CD4-positive, alpha-beta T cell treated with Interleukin-6 at 100 ng/mL for 8 hours (primary cell): Measurements from ENCODE around the gene CCDC190.
"Not testable (repeated sequence)": the region's sequence is repeated elsewhere in the genome, so short reads cannot be mapped to it uniquely, and the experiment has no call there.

Source experiments
- DNase-seq: peaks from one replicate; pipeline ENCODE4 v3.0.0-alpha.2; 2020; ENCODE audit warnings: mixed read lengths, low spot score

The CCDC190 gene

DNA sequence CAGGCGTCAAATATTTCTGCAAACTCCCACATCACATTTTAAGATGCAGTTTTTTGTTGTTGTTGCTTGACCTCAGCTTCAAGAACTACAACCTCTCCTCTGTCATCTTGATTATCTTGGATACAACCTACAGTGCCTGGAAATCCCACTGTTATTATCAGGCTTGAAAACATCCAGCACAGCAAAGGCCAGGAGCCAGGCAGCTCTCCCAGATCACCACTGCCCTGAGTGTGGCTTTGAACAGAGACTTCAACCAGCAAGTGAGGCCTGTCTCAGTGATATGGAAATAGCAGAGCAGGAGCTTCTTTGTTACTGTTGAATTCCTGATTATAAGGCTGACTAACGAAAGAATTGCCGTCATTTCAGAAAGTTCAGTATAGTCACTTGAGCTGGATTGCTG lies 28.5 kb downstream of the CCDC190 start:
- no peak for DNase-seq

DNA sequence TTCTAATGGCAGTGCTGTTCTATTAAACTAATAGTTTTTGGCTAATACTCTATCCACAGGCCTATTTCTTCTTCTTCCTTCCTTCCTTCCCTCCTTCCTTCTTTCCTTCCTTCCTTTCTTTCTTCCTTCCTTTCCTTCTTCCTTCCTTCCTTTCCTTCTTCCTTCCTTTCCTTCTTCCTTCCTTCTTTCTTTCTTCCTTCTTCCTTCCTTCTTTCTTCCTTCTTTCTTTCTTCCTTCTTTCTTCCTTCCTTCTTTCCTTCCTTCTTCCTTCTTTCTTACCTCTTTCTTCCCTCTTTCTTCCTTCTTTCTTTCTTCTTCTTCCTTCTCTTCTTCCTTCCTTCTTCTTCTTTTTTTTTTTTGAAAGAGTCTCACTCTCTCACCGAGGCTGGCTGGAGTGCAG lies 31.7 kb downstream of the CCDC190 start:
- no peak for DNase-seq

DNA sequence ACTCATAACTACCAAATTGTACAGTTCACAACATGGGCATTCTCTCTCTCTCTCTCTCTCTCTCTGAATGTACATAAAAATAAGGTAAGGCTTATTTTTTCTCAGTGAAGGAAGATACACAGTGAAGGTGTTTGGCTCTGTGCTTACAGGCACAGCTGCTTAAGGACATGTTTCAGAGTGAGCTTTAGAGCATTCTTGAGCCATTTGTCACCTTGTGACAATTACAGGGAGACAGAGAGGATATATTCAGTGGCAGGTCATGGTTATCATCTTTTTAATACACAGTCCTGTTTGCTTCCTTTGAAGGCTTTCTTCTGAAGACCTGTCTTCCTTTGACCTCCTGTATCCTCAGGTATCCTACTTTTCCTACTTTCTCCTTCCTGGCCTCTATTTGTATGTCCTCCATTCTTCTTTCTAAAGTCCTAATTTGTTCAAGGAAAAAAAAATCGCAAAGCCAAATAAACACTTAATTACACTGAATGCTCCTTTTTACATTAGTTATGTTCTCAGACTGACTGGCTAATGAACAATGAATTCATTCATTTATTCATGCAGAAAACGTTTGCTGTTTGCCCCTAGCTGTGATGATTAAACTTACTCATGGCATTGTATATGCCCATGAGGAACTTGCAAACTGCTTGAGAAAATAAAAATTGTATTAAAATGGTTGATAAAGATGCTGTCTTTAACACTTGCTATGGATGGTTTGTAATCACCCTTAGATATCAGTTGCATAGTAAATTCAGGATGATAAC lies 37.0 kb downstream of the CCDC190 start:
- no peak for DNase-seq

DNA sequence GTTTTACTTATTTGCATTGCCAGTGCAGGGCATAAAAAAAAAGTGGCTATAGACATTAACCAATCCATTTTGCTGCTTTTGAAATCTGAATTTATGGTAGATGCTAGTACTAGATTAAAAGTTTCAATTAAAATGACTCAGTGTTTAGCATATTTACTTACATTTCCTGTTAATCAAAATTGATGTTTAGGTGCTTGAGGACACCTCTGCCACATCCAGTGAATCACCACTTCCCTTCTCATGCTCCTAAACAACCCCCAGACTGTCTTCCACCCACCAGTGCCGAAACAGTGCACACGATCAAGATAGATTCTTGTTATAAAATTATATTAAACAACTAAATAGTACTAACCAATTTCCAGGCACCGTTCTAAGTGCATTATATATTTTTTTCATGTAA lies 37.7 kb downstream of the CCDC190 start:
- peak; percentile 38 for DNase-seq

DNA sequence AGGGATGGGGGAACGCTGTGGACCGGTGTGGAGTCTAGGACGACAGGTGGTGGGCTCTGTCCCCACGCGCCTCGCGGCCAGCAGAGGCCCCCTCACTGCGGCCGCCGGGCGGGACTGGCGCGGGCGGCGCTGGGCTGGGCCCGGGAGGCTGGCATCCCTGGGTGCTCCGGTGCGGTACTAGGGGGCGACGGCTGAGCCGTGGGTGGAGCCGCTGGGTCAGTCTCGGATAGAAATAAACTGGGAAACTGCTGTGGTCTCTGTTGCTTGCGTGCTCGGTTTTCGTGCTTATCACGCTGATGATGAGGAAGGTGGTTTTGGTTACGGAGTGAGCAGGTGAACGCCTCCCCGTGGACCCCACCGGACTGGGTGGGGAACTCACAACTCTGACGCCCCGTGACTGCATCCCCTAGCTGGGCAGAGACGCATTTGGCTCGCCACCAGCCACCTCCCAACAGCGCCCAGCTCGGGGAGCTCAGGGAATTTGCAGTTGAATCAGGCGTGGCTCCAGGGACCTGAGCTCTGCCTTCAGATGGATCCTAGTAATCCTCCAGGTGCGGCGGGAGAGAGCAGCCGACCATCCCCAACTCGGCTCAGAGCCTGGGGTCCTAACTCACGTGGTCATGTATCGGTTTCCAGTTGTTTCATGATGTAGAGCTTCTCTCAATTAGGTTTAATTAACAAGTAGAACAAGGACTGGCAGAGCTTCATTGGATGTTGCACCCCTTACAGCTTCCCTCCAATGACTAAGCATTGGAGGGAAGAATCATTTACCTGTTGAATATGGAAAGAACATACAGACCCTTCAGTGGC lies 38.4 kb downstream of the CCDC190 start:
- DNase-seq, result peak; percentile 2

DNA sequence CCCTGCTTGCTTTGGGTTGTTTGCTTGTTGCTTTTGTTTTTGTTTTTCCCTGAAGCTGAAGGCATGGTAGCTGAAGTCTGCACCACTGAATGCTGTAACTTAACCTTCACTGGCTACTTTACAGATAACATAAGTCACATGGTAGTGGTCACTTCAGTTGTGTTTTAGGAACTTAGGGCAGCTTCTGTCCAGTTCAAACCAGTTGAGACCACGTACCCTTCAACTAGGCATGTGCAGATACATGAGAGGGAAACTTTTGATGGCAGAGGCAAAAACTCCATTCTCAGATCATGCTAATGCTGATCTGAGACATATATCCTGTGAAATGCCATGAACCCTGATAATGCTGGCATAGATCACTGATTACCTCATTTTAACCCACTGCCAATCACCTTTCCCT lies 42.3 kb downstream of the CCDC190 start:
- not testable (repeated sequence) for DNase-seq

DNA sequence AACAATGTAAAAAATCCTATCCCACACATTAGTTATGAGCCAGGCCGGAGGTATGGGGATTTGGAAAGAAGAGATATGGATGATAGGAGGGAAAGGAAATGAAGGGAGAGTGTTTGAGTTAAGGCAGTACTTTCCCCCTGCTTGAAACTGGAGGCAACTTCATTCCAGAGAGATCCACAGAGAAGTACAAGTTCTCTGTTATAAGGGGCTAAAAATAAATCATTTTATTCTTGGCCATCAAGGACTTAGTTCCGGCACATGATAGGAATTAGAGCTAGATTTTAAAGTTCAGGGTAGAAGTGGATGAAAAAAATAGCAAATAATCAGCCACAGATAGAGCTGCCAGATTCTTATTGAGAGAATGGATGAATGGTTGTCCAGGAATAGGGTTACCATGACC lies 42.8 kb downstream of the CCDC190 start:
- DNase-seq, result not testable (repeated sequence)

DNA sequence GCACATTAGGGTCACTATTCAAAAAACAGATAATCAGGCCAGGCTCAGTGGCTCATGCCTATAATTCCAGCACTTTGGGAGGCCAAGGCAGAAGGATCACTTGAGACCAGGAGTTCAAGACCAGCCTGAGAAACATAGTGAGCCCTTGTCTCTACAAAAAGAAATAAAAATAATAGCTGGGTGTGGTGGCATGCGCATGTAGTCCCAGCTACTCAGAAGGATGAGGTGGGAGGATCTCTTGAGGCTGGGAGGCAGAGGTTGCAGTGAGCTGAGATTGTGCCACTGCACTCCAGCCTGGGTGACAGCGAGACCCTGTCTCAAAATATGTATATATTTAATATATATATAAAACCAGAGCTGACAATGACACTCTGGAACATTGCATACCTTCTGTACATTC lies 48.6 kb downstream of the CCDC190 start:
- not testable (repeated sequence) for DNase-seq

DNA sequence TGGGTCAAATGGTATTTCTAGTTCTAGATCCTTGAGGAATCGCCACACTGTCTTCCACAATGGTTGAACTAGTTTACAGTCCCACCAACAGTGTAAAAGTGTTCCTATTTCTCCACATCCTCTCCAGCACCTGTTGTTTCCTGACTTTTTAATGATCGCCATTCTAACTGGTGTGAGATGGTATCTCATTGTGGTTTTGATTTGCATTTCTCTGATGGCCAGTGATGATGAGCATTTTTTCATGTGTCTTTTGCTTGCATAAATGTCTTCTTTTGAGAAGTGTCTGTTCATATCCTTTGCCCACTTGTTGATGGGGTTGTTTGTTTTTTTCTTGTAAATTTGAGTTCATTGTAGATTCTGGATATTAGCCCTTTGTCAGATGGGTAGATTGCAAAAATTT lies 53.5 kb downstream of the CCDC190 start:
- DNase-seq, result not testable (repeated sequence)
